Measurements from ENCODE around the gene MTHFD2. TPM values are rescaled to one million over a fixed set of nuclear protein-coding genes. Genes with fewer than 3 reads are reported as not detected.
"Not testable (repeated sequence)": the region's sequence is repeated elsewhere in the genome, so short reads cannot be mapped to it uniquely, and the experiment has no call there.

Gene MTHFD2
- total RNA-seq, 1 experiment from 2014 or later = 257 TPM

- DNase-seq (ENCODE audit: low spot score) = no peak
These were observed 30.4 kb downstream of the MTHFD2 start for GRCh38 chr2:74228772-74229171.

- not testable (repeated sequence) for DNase-seq (ENCODE audit: low spot score)
These were observed 31.4 kb downstream of the MTHFD2 start for GRCh38 chr2:74229865-74230264.

- DNase-seq (ENCODE audit: low spot score) = no peak
These were observed 34.0 kb downstream of the MTHFD2 start for GRCh38 chr2:74232426-74232825.

- no peak for DNase-seq (ENCODE audit: low spot score)
These were observed 35.2 kb downstream of the MTHFD2 start for GRCh38 chr2:74233648-74234047.

GRCh38 chr2:74235041-74235440, 36.6 kb downstream of the MTHFD2 start:
- DNase-seq (ENCODE audit: low spot score) = no peak

- no peak for DNase-seq (ENCODE audit: low spot score)
These were observed 40.5 kb downstream of the MTHFD2 start for GRCh38 chr2:74238879-74239278.

GRCh38 chr2:74239346-74239745, 40.9 kb downstream of the MTHFD2 start:
- no peak for DNase-seq (ENCODE audit: low spot score)

GRCh38 chr2:74242354-74243071, 44.1 kb downstream of the MTHFD2 start:
- no peak for DNase-seq (ENCODE audit: low spot score)

- DNase-seq (ENCODE audit: low spot score) = no peak
These were observed 45.9 kb downstream of the MTHFD2 start for GRCh38 chr2:74244286-74244685.

GRCh38 chr2:74246496-74247195, 48.2 kb downstream of the MTHFD2 start:
- DNase-seq (ENCODE audit: low spot score) = no peak

GRCh38 chr2:74249406-74250122, 51.1 kb downstream of the MTHFD2 start:
- no peak for DNase-seq (ENCODE audit: low spot score)

GRCh38 chr2:74250189-74250631, 51.8 kb downstream of the MTHFD2 start:
- DNase-seq (ENCODE audit: low spot score) = peak; percentile 34

- DNase-seq (ENCODE audit: low spot score) = no peak
These were observed 53.6 kb downstream of the MTHFD2 start for GRCh38 chr2:74252036-74252435.

GRCh38 chr2:74252862-74253261, 54.4 kb downstream of the MTHFD2 start:
- no peak for DNase-seq (ENCODE audit: low spot score)

- no peak for DNase-seq (ENCODE audit: low spot score)
These were observed 55.0 kb downstream of the MTHFD2 start for GRCh38 chr2:74253306-74253970.

- no peak for DNase-seq (ENCODE audit: low spot score)
These were observed 55.5 kb downstream of the MTHFD2 start for GRCh38 chr2:74253971-74254310.

GRCh38 chr2:74255660-74256213, 57.3 kb downstream of the MTHFD2 start:
- no peak for DNase-seq (ENCODE audit: low spot score)

- DNase-seq (ENCODE audit: low spot score) = no peak
These were observed 60.8 kb downstream of the MTHFD2 start for GRCh38 chr2:74259191-74259590.

GRCh38 chr2:74259733-74260132, 61.3 kb downstream of the MTHFD2 start:
- DNase-seq (ENCODE audit: low spot score) = no peak

GRCh38 chr2:74260495-74260894, 62.1 kb downstream of the MTHFD2 start:
- DNase-seq (ENCODE audit: low spot score) = no peak

GRCh38 chr2:74261204-74261864, 62.9 kb downstream of the MTHFD2 start:
- peak; percentile 48 for DNase-seq (ENCODE audit: low spot score)
